Omental fat pad (tissue), 4 donors: ENCODE measurements around the gene MPST. TPM values are rescaled to one million over a fixed set of nuclear protein-coding genes. Genes with fewer than 3 reads are reported as not detected.

Experiments
- ATAC-seq: fragments of 150-250 bp; one replicate; pipeline ENCODE4 v1.9.1; 2016; ENCODE audit warnings: mild to moderate bottlenecking, moderate library complexity; ENCODE audit not compliant: low FRiP score
- DNase-seq: peaks from one replicate; pipeline ENCODE4 v3.0.0-alpha.2; 2019; ENCODE audit warnings: low spot score
- CTCF ChIP-seq, 3 donors: fragments of 450-650 bp; IDR thresholded peaks; one replicate each; pipeline ENCODE4 v1.5.1; 2016 to 2017; ENCODE audit warnings: antibody characterized with exemption in 3 of 3, mild to moderate bottlenecking in 3 of 3, moderate library complexity in 2 of 3
- total RNA-seq, 4 donors: library from RNA; depleted of rRNA; stranded (reverse); fragments of >200 nt; gene quantifications; one replicate each; pipeline ENCODE4 v1.1.0, GENCODE V29; 2016

MPST gene
- total RNA-seq, 4 donors from 2014 or later, result 73.9 to 193 (median 145) TPM

- no peak for TF ChIP-seq CTCF (IDR thresholded peaks at IDR 0.05)
- no peak for DNase-seq
- ATAC-seq, result peak; percentile 85
Measured at GRCh38 chr22:37051391-37052385, 32.1 kb downstream of the MPST start, which contains the start of gene KCTD17. TSS of gene KCTD17 (plus strand) at chr22:37051742. CDS start at chr22:37051761, 19 bp downstream.

- no peak for TF ChIP-seq CTCF (IDR thresholded peaks at IDR 0.05)
Measured at GRCh38 chr22:37052386-37053309, 33.1 kb downstream of the MPST start.

GRCh38 chr22:37053310-37054055 is 33.9 kb downstream of the MPST start:
- DNase-seq, result no peak
- no peak for TF ChIP-seq CTCF (IDR thresholded peaks at IDR 0.05)
- ATAC-seq, result no peak

More at GRCh38 chr22:37052386-37053309, 33.1 kb downstream of the MPST start:
- no peak for DNase-seq
- no peak for ATAC-seq

- DNase-seq, result no peak
- no peak for TF ChIP-seq CTCF (IDR thresholded peaks at IDR 0.05)
- no peak for ATAC-seq
Measured at GRCh38 chr22:37054056-37054395, 34.5 kb downstream of the MPST start.

GRCh38 chr22:37054600-37055365 is 35.2 kb downstream of the MPST start:
- no peak for TF ChIP-seq CTCF (IDR thresholded peaks at IDR 0.05)
- no peak for ATAC-seq
- DNase-seq, result no peak

- no peak for TF ChIP-seq CTCF (IDR thresholded peaks at IDR 0.05)
- no peak for ATAC-seq
- DNase-seq, result no peak
Measured at GRCh38 chr22:37056246-37056645, 36.7 kb downstream of the MPST start.
